ENCODE measurements around the gene SENP1. TPM values are rescaled to one million over a fixed set of nuclear protein-coding genes. Genes with fewer than 3 reads are reported as not detected.

SENP1 gene
- total RNA-seq, 4 donors from 2014 or later = 14.3 to 19.4 (median 17.3) TPM

DNA sequence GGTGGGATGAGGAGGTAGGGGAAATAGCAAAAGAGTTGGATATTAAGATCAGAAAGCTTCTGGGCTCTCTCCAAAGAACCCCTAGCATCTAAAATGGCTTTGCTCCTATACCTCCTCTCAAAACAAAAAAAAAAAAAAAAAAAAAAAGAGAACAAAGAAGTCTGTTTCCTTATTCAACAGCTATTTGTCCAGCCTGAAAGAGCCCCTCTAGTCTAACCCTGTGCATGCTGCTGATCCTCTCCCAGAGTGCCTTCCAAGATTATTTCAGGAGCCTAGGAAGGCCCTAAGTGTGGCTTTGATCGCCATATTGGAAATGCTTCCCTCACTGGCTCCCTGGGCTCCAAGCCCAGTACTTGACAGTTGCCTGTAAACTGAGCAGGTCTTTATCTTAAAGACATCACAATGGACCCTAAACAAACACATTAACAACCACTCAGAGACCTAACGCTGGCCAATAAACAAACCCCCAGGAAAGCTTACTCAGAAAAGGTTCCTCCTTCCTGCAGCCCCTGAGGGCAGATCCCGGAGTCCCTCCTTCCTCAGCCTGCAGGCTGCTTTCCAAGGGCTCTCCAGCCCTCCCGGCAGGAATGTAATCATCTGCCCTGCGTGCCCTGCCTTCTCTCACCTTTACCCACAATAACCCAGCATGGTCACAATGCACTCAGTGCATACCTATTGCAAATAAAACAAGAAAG, 84.2 kb downstream of the SENP1 start:
- H3K4me3 ChIP-seq (ENCODE audit: low read depth, poor library complexity, severe bottlenecking) = no peak overlapping the region
- WGBS, 2 donors = 32 to 35% methylated on average over 5 of the region's 5 CpGs
- intact Hi-C loops (cut with DNase I; ENCODE audit: low total_unique reads) = no loop called here
- TF ChIP-seq, protein P1, sequence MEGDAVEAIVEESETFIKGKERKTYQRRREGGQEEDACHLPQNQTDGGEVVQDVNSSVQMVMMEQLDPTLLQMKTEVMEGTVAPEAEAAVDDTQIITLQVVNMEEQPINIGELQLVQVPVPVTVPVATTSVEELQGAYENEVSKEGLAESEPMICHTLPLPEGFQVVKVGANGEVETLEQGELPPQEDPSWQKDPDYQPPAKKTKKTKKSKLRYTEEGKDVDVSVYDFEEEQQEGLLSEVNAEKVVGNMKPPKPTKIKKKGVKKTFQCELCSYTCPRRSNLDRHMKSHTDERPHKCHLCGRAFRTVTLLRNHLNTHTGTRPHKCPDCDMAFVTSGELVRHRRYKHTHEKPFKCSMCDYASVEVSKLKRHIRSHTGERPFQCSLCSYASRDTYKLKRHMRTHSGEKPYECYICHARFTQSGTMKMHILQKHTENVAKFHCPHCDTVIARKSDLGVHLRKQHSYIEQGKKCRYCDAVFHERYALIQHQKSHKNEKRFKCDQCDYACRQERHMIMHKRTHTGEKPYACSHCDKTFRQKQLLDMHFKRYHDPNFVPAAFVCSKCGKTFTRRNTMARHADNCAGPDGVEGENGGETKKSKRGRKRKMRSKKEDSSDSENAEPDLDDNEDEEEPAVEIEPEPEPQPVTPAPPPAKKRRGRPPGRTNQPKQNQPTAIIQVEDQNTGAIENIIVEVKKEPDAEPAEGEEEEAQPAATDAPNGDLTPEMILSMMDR (IDR thresholded peaks at IDR 0.05) = no peak
- no peak for TF ChIP-seq POLR2A (IDR thresholded peaks at IDR 0.05)
- DNase-seq (ENCODE audit: low spot score in 2 of 2) = no peak

DNA sequence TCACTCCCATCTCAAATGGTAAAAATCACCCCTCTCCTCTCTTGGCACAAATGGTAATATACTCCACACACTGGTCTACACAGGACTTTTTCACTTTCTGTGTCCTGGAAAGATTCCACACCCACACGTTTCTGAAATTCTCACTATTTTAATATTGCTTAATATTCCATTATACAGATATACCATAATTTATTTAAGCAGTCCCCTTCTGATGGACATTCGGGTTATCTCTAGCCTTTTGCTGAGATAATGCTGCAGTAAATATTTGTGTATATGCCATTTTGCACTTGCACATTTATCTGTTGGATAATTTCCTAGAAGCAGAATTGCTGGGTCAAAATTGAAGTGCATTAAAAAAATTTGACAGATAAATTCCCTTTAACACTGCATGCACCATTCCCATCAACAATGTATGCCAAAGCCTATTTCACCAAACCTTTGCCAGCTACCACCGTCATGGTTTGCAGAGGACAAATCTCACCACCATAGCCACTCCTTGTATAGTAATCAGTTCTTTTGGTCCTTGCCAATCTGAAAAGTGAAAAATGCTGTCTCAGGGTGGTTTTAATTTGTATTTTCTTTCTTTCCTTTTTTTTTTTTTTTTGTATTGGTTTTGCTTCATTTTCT, 86.1 kb downstream of the SENP1 start:
- DNase-seq (ENCODE audit: low spot score in 2 of 2) = no peak
- no peak overlapping the region for H3K4me3 ChIP-seq (ENCODE audit: low read depth, poor library complexity, severe bottlenecking)
- intact Hi-C loops (cut with DNase I; ENCODE audit: low total_unique reads) = no loop called here
- no peak for TF ChIP-seq POLR2A (IDR thresholded peaks at IDR 0.05)
- TF ChIP-seq, protein P1 (IDR thresholded peaks at IDR 0.05) = no peak
- 62 to 67% methylated on average over 3 of the region's 3 CpGs for WGBS, 2 donors

DNA sequence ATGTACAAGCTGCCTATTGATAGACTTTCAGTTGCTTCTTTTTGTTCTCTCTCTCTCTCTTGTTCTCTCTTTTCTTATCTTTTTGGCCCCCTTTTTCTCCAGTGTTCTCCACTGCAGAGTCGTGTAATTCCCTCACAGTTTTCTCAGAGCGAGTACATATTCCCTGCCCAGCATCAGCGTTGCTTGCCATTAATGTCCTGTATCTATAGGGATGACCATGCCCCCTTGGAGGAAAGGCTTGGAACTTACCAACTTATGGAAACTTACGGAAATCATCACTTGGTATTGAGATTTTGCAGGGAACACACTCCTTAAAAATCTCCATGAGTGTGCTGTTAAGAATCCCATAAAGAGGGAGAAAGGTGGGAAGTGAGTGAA, 87.3 kb downstream of the SENP1 start:
- H3K4me3 ChIP-seq (ENCODE audit: low read depth, poor library complexity, severe bottlenecking) = no peak overlapping the region
- no peak for DNase-seq (ENCODE audit: low spot score in 2 of 2)
- intact Hi-C loops (cut with DNase I; ENCODE audit: low total_unique reads) = no loop called here
- TF ChIP-seq, protein P1 (IDR thresholded peaks at IDR 0.05) = no peak
- no peak for TF ChIP-seq POLR2A (IDR thresholded peaks at IDR 0.05)
- 68 to 75% methylated on average over 4 of the region's 4 CpGs for WGBS, 2 donors

DNA sequence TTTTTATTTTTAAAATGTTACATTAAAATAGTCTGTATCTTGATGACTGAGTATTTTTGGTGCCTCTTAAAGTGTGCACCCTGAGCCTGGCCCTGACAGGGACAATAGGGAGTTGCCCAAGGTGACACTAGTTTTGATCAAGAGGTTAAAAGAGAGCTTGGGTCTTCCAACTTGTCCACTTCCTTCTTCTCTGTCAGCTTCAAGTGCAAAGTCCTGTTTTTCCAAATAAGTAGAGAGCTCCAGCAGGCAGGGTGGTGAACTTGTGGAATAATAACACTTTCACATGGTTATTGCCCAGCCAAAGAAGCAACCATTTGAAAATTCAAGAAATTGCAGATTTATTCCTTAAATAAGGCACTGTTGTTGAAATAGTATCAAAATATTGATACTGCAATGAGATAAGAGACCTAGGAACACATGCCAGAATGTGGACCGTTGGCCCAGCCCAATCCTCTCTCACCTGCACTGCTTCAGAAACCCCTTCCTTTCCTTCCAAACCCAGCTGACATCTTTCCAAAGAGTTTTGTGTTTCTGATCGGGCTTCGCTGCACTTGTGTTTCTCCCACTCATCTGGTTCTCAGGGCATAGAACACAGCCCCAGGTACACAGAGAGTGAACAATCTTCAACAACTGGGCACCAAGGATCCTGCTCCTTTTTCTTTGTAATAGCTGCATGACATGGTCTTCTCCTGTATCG, 87.8 kb downstream of the SENP1 start:
- no peak overlapping the region for H3K4me3 ChIP-seq (ENCODE audit: low read depth, poor library complexity, severe bottlenecking)
- intact Hi-C loops (cut with DNase I; ENCODE audit: low total_unique reads) = no loop called here
- DNase-seq (ENCODE audit: low spot score in 2 of 2) = no peak
- WGBS, 2 donors = 77 to 82% methylated on average over 4 of the region's 4 CpGs
- TF ChIP-seq, protein P1 (IDR thresholded peaks at IDR 0.05) = no peak
- TF ChIP-seq POLR2A (IDR thresholded peaks at IDR 0.05) = no peak

DNA sequence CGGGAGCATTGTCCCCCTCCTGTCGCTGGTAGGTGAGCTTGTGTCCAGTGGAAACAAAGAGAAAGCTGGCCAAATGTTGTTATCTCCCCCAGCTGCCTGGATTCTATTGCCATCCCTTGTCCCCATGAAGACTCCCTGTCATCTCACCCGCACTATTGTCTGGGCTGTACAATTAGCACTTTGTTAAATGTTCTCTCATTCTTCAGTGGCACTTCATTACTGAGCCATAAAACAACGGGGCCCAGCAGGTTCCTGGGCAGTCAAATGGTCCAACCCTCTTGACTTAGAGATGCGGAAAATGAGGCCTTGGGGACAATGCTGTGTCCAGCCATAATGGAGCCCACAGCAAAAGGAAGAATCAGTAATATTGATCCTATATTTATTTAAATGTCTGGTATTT, 88.4 kb downstream of the SENP1 start:
- TF ChIP-seq POLR2A (IDR thresholded peaks at IDR 0.05) = no peak
- TF ChIP-seq, protein P1 (IDR thresholded peaks at IDR 0.05) = no peak
- no peak for DNase-seq (ENCODE audit: low spot score in 2 of 2)
- intact Hi-C loops (cut with DNase I; ENCODE audit: low total_unique reads) = no loop called here
- WGBS, 2 donors = 66 to 69% methylated on average over 5 of the region's 5 CpGs
- H3K4me3 ChIP-seq (ENCODE audit: low read depth, poor library complexity, severe bottlenecking) = no peak overlapping the region
